Liver (tissue), 9 donors: ENCODE results near the gene MAF. TPM values are rescaled to one million over a fixed set of nuclear protein-coding genes. Genes with fewer than 3 reads are reported as not detected.

Source experiments
- DNase-seq: peaks from one replicate; pipeline ENCODE4 v3.0.0-alpha.2; 2017; ENCODE audit warnings: low spot score
- H3K27ac ChIP-seq, 2 donors: one replicate each; pipeline ENCODE4 v1.7.0; 2013; ENCODE audit warnings: inconsistent platforms in 2 of 2, low read length in 2 of 2, control low read depth in 1 of 2, low read depth in 1 of 2, mild to moderate bottlenecking in 1 of 2
- H3K27me3 ChIP-seq, 4 donors: one replicate each; pipeline versions ENCODE4 v1.6.1 to v1.7.0; 2013; ENCODE audit warnings: low read length in 3 of 4, inconsistent platforms in 1 of 4, mild to moderate bottlenecking in 1 of 4, moderate library complexity in 1 of 4; ENCODE audit not compliant: control insufficient read depth in 4 of 4, insufficient read depth in 4 of 4
- H3K36me3 ChIP-seq, 4 donors: one replicate each; pipeline versions ENCODE4 v1.6.1 to v1.7.0; 2013; ENCODE audit warnings: low read length in 3 of 4, mild to moderate bottlenecking in 3 of 4, low read depth in 1 of 4, moderate library complexity in 1 of 4; ENCODE audit not compliant: control insufficient read depth in 4 of 4, insufficient read depth in 3 of 4
- H3K4me1 ChIP-seq, 4 donors: one replicate each; pipeline versions ENCODE4 v1.6.1 to v1.7.0; 2013; ENCODE audit warnings: low read length in 3 of 4, mild to moderate bottlenecking in 3 of 4, moderate library complexity in 1 of 4; ENCODE audit not compliant: control insufficient read depth in 4 of 4, insufficient read depth in 4 of 4
- H3K4me3 ChIP-seq, 3 donors: one replicate each; pipeline versions ENCODE4 v1.6.1 to v1.7.0; 2013; ENCODE audit warnings: low read length in 3 of 3, control low read depth in 1 of 3, low read depth in 1 of 3, mild to moderate bottlenecking in 1 of 3
- H3K9ac ChIP-seq, 2 donors: one replicate each; pipeline ENCODE4 v1.7.0; 2013; ENCODE audit warnings: low read length in 2 of 2, mild to moderate bottlenecking in 2 of 2, moderate library complexity in 2 of 2, control low read depth in 1 of 2, low read depth in 1 of 2
- H3K9me3 ChIP-seq, 4 donors: one replicate each; pipeline versions ENCODE4 v1.6.1 to v1.7.0; 2013; ENCODE audit warnings: low read length in 3 of 4; ENCODE audit not compliant: control insufficient read depth in 4 of 4
- EGR1 ChIP-seq, 2 donors: IDR thresholded peaks; 2 replicates each; pipeline ENCODE4 v1.6.1; 2016 to 2018; ENCODE audit warnings: antibody characterized with exemption in 2 of 2, low read depth in 2 of 2
- FOXA1 ChIP-seq: IDR thresholded peaks from 2 replicates; pipeline ENCODE4 v1.6.1; 2016; ENCODE audit warnings: antibody characterized with exemption
- FOXA2 ChIP-seq: IDR thresholded peaks from 2 replicates; pipeline ENCODE4 v1.6.1; 2016; ENCODE audit warnings: antibody characterized with exemption
- GABPA ChIP-seq, 2 donors: IDR thresholded peaks in 1 of 2; conservative IDR thresholded peaks in 1 of 2; 2 replicates each; pipeline ENCODE4 v1.6.1; 2016; ENCODE audit warnings: antibody characterized with exemption in 2 of 2, mild to moderate bottlenecking in 1 of 2, moderate library complexity in 1 of 2
- HNF4A ChIP-seq, 2 donors: conservative IDR thresholded peaks; 2 replicates each; pipeline ENCODE4 v1.6.1; 2016; ENCODE audit warnings: antibody characterized with exemption in 2 of 2, mild to moderate bottlenecking in 2 of 2
- HNF4G ChIP-seq: IDR thresholded peaks from 2 replicates; pipeline ENCODE4 v1.6.1; 2016; ENCODE audit warnings: antibody characterized with exemption
- JUND ChIP-seq, 2 donors: IDR thresholded peaks; 2 replicates each; pipeline ENCODE4 v1.6.1; 2016; ENCODE audit warnings: antibody characterized with exemption in 2 of 2
- NR2F2 ChIP-seq: IDR thresholded peaks from 2 replicates; pipeline ENCODE4 v1.6.1; 2016; ENCODE audit warnings: antibody characterized with exemption
- RAD21 ChIP-seq, 2 donors: IDR thresholded peaks; 2 replicates each; pipeline ENCODE4 v1.6.1; 2016; ENCODE audit warnings: antibody characterized with exemption in 2 of 2, mild to moderate bottlenecking in 2 of 2
- RXRA ChIP-seq, 2 donors: IDR thresholded peaks; 2 replicates each; pipeline ENCODE4 v1.6.1; 2017 to 2018; ENCODE audit warnings: antibody characterized with exemption in 2 of 2, mild to moderate bottlenecking in 1 of 2
- SP1 ChIP-seq: IDR thresholded peaks from 2 replicates; pipeline ENCODE4 v1.6.1; 2018; ENCODE audit warnings: antibody characterized with exemption, mild to moderate bottlenecking
- TAF1 ChIP-seq: conservative IDR thresholded peaks from 2 replicates; pipeline ENCODE4 v1.6.1; 2016; ENCODE audit warnings: antibody characterized with exemption, mild to moderate bottlenecking
- YY1 ChIP-seq: IDR thresholded peaks from 2 replicates; pipeline ENCODE4 v1.6.1; 2016; ENCODE audit warnings: antibody characterized with exemption, mild to moderate bottlenecking
- WGBS: extraction: QIAGEN DNeasy Blood & Tissue Kit; methylation state at CpG from one replicate; pipeline ENCODE4 v1.1.7; 2013; 5-methylcytosine and 5-hydroxymethylcytosine counted together
- polyA plus RNA-seq, 2 donors: library from polyadenylated mRNA; stranded (reverse) in 1 of 2; unstranded in 1 of 2; fragments of 200-250 nt in 1 of 2; fragments of >200 nt in 1 of 2; fragmentation: Nextera tagmentation in 1 of 2; extraction: Ambion mirVana in 1 of 2; gene quantifications; one replicate each; pipeline versions ENCODE4 v1.2.1 to v1.2.3, GENCODE V29; 2013 to 2015
- total RNA-seq, 2 donors: library from RNA; depleted of rRNA; stranded (reverse); fragments of >200 nt; gene quantifications; one replicate each; pipeline ENCODE4 v1.2.3, GENCODE V29; 2014
- TF ChIP-seq, protein P1 (sequence below): IDR thresholded peaks from 2 replicates; pipeline ENCODE4 v1.6.1; 2016; ENCODE audit warnings: antibody characterized with exemption
- TF ChIP-seq, protein P2 (sequence below): IDR thresholded peaks from 2 replicates; pipeline ENCODE4 v1.6.1; 2016; ENCODE audit warnings: antibody characterized with exemption
- TF ChIP-seq, protein P3 (sequence below): IDR thresholded peaks from 2 replicates; pipeline ENCODE4 v1.6.1; 2016; ENCODE audit warnings: antibody characterized with exemption, mild to moderate bottlenecking
- TF ChIP-seq, protein P4 (sequence below): fragments of 150-350 bp; IDR thresholded peaks from 2 replicates; pipeline ENCODE4 v1.5.1; 2017; ENCODE audit warnings: improper control_type of control experiment, low read depth, low read length; ENCODE audit not compliant: missing input control
- TF ChIP-seq, protein P5 (sequence below): IDR thresholded peaks from 2 replicates; pipeline ENCODE4 v1.6.1; 2016; ENCODE audit warnings: antibody characterized with exemption
- donor health status: healthy.
- donor health status: healthy.
- donor health status: healthy.
- donor health status: healthy.
- donor health status: healthy.

MAF gene
- total and polyA plus RNA-seq, 4 donors: 9.7 to 20.9 (median 16.7) TPM

DNA sequence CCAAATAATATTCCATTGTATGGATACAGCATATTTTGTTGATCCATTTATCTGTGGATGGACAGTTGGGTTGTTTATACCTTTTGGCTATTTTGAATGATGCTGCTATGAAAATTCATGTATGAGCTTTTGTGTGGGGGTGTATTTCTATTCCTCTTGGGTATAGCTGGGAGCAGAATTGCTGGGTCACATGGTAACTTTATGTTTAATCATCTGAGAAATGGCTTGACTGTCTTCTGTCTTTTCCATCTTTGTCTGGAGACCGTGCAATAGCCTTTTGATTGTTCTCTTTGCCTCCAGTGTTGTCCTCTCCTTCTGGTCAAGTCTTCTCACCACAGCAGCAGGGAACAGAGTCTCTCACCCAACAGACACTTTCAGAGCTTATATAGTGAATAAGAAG lies 20.5 kb upstream of the MAF start:
- Histone ChIP-seq H3K4me3 (no peak overlapping the region), H3K9ac (no peak overlapping the region), H3K9me3 (no peaks in the 10 kb centered on the region), H3K36me3 (no peaks in the 10 kb centered on the region), H3K4me1 (no peaks in the 10 kb centered on the region), H3K27me3 (no peaks in the 10 kb centered on the region), H3K27ac (no peak overlapping the region)
- TF ChIP-seq RXRA (IDR thresholded peaks at IDR 0.05): no peak
- TF ChIP-seq FOXA2: no peak
- no peak for TF ChIP-seq HNF4G
- TF ChIP-seq RAD21 (IDR thresholded peaks at IDR 0.05): no peak
- TF ChIP-seq, protein P1, sequence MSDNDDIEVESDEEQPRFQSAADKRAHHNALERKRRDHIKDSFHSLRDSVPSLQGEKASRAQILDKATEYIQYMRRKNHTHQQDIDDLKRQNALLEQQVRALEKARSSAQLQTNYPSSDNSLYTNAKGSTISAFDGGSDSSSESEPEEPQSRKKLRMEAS: no peak
- no peak for TF ChIP-seq GABPA (IDR thresholded peaks at IDR 0.05 in 1 of 2, conservative IDR thresholded peaks at IDR 0.05 in 1 of 2)
- TF ChIP-seq JUND (IDR thresholded peaks at IDR 0.05): no peak
- no peak for TF ChIP-seq EGR1 (IDR thresholded peaks at IDR 0.05; ENCODE audit: low read depth in 2 of 2)
- no peak for TF ChIP-seq YY1
- no peak for TF ChIP-seq SP1
- TF ChIP-seq, protein P2, sequence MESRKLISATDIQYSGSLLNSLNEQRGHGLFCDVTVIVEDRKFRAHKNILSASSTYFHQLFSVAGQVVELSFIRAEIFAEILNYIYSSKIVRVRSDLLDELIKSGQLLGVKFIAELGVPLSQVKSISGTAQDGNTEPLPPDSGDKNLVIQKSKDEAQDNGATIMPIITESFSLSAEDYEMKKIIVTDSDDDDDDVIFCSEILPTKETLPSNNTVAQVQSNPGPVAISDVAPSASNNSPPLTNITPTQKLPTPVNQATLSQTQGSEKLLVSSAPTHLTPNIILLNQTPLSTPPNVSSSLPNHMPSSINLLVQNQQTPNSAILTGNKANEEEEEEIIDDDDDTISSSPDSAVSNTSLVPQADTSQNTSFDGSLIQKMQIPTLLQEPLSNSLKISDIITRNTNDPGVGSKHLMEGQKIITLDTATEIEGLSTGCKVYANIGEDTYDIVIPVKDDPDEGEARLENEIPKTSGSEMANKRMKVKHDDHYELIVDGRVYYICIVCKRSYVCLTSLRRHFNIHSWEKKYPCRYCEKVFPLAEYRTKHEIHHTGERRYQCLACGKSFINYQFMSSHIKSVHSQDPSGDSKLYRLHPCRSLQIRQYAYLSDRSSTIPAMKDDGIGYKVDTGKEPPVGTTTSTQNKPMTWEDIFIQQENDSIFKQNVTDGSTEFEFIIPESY: no peak
- TF ChIP-seq FOXA1: no peak
- TF ChIP-seq NR2F2: no peak
- TF ChIP-seq TAF1: no peak
- TF ChIP-seq, protein P3, sequence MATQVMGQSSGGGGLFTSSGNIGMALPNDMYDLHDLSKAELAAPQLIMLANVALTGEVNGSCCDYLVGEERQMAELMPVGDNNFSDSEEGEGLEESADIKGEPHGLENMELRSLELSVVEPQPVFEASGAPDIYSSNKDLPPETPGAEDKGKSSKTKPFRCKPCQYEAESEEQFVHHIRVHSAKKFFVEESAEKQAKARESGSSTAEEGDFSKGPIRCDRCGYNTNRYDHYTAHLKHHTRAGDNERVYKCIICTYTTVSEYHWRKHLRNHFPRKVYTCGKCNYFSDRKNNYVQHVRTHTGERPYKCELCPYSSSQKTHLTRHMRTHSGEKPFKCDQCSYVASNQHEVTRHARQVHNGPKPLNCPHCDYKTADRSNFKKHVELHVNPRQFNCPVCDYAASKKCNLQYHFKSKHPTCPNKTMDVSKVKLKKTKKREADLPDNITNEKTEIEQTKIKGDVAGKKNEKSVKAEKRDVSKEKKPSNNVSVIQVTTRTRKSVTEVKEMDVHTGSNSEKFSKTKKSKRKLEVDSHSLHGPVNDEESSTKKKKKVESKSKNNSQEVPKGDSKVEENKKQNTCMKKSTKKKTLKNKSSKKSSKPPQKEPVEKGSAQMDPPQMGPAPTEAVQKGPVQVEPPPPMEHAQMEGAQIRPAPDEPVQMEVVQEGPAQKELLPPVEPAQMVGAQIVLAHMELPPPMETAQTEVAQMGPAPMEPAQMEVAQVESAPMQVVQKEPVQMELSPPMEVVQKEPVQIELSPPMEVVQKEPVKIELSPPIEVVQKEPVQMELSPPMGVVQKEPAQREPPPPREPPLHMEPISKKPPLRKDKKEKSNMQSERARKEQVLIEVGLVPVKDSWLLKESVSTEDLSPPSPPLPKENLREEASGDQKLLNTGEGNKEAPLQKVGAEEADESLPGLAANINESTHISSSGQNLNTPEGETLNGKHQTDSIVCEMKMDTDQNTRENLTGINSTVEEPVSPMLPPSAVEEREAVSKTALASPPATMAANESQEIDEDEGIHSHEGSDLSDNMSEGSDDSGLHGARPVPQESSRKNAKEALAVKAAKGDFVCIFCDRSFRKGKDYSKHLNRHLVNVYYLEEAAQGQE: no peak
- TF ChIP-seq, protein P4, sequence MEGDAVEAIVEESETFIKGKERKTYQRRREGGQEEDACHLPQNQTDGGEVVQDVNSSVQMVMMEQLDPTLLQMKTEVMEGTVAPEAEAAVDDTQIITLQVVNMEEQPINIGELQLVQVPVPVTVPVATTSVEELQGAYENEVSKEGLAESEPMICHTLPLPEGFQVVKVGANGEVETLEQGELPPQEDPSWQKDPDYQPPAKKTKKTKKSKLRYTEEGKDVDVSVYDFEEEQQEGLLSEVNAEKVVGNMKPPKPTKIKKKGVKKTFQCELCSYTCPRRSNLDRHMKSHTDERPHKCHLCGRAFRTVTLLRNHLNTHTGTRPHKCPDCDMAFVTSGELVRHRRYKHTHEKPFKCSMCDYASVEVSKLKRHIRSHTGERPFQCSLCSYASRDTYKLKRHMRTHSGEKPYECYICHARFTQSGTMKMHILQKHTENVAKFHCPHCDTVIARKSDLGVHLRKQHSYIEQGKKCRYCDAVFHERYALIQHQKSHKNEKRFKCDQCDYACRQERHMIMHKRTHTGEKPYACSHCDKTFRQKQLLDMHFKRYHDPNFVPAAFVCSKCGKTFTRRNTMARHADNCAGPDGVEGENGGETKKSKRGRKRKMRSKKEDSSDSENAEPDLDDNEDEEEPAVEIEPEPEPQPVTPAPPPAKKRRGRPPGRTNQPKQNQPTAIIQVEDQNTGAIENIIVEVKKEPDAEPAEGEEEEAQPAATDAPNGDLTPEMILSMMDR: no peak
- TF ChIP-seq, protein P5, sequence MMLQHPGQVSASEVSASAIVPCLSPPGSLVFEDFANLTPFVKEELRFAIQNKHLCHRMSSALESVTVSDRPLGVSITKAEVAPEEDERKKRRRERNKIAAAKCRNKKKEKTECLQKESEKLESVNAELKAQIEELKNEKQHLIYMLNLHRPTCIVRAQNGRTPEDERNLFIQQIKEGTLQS: no peak
- 94% methylated on average over 1 of the region's 1 CpG for WGBS
- DNase-seq: no peak

DNA sequence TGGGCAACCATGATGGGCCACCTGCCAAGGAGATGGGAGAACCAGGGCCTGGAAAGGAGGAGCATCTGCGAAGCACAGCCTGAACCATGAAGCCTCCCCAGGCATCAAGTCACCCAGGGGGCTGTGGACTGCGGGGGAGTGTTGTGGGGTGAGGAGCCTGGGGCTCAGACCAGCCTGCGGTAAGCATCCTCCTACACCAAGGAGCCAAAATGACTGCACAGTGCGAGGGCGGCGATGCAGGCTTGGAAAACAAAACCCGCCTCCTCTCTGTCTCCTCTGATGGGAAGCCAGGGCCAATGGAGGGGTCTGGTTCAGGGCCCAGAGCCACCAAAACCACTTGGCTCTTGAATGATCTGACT lies 18.1 kb upstream of the MAF start:
- Histone ChIP-seq H3K9me3 (no peaks in the 10 kb centered on the region), H3K4me1 (no peaks in the 10 kb centered on the region), H3K27me3 (no peaks in the 10 kb centered on the region), H3K36me3 (no peaks in the 10 kb centered on the region), H3K9ac (no peak overlapping the region), H3K27ac (no peak overlapping the region), H3K4me3 (no peak overlapping the region)
- TF ChIP-seq NR2F2 (no peak), YY1 (no peak), GABPA (IDR thresholded peaks at IDR 0.05 in 1 of 2, conservative IDR thresholded peaks at IDR 0.05 in 1 of 2) (no peak), HNF4G (no peak), FOXA1 (no peak), HNF4A (conservative IDR thresholded peaks at IDR 0.05) (no peak)
- TF ChIP-seq, protein P3: no peak
- TF ChIP-seq, protein P5: no peak
- DNase-seq: no peak
- WGBS: 80% methylated on average over 7 of the region's 7 CpGs
